ENCODE data around the gene PRSS8. TPM values are rescaled to one million over a fixed set of nuclear protein-coding genes. Genes with fewer than 3 reads are reported as not detected.

PRSS8 gene
- polyA plus RNA-seq, 1 donor = 0.09 TPM

GRCh38 chr16:31082368-31083045, 53.0 kb downstream of the PRSS8 start:
- DNase-seq (ENCODE audit: low read depth) = no peak

Other genes starting within 250 kb of the PRSS8 start
- 29.0 TPM for gene BCL7C, start 241.7 kb downstream of the PRSS8 start, polyA plus RNA-seq (ENCODE audit: insufficient read length)
- 12.8 TPM for gene CTF1, start 239.1 kb downstream of the PRSS8 start, polyA plus RNA-seq (ENCODE audit: insufficient read length)
- gene FBXL19, start 212.2 kb downstream of the PRSS8 start, polyA plus RNA-seq (ENCODE audit: insufficient read length) = 10.9 TPM
- 9.9 TPM for gene ORAI3, start 186.7 kb downstream of the PRSS8 start, polyA plus RNA-seq (ENCODE audit: insufficient read length)
- 11.9 TPM for gene SETD1A, start 178.0 kb downstream of the PRSS8 start, polyA plus RNA-seq (ENCODE audit: insufficient read length)
- gene HSD3B7, start 150.5 kb downstream of the PRSS8 start, polyA plus RNA-seq (ENCODE audit: insufficient read length) = 8.9 TPM
- gene STX1B, start 125.1 kb downstream of the PRSS8 start, polyA plus RNA-seq (ENCODE audit: insufficient read length) = 1.9 TPM
- gene STX4, start 102.2 kb downstream of the PRSS8 start, polyA plus RNA-seq (ENCODE audit: insufficient read length) = 43.0 TPM
- gene ZNF668, start 61.5 kb downstream of the PRSS8 start, polyA plus RNA-seq (ENCODE audit: insufficient read length) = 8.7 TPM
- gene ZNF646, start 61.3 kb downstream of the PRSS8 start, polyA plus RNA-seq (ENCODE audit: insufficient read length) = 10.0 TPM
- gene PRSS53, start 46.8 kb downstream of the PRSS8 start, polyA plus RNA-seq (ENCODE audit: insufficient read length) = 4.9 TPM
- 61.3 TPM for gene VKORC1, start 40.9 kb downstream of the PRSS8 start, polyA plus RNA-seq (ENCODE audit: insufficient read length)
- 25.2 TPM for gene BCKDK, start 27.3 kb downstream of the PRSS8 start, polyA plus RNA-seq (ENCODE audit: insufficient read length)
- gene KAT8, start 18.1 kb downstream of the PRSS8 start, polyA plus RNA-seq (ENCODE audit: insufficient read length) = 54.9 TPM
- 1.0 TPM for gene PRSS36, start 14.3 kb upstream of the PRSS8 start, polyA plus RNA-seq (ENCODE audit: insufficient read length)
- 351 TPM for gene FUS, start 44.4 kb upstream of the PRSS8 start, polyA plus RNA-seq (ENCODE audit: insufficient read length)
- 4.8 TPM for gene PYCARD, start 67.0 kb upstream of the PRSS8 start, polyA plus RNA-seq (ENCODE audit: insufficient read length)
- gene TRIM72, start 78.4 kb upstream of the PRSS8 start, polyA plus RNA-seq (ENCODE audit: insufficient read length) = 82.7 TPM
- 2.1 TPM for gene PYDC1, start 81.4 kb upstream of the PRSS8 start, polyA plus RNA-seq (ENCODE audit: insufficient read length)
- gene ITGAM, start 124.2 kb upstream of the PRSS8 start, polyA plus RNA-seq (ENCODE audit: insufficient read length) = 3.2 TPM
- gene ITGAX, start 219.4 kb upstream of the PRSS8 start, polyA plus RNA-seq (ENCODE audit: insufficient read length) = 0.81 TPM

All from forelimb muscle (tissue), 1 donor.